ENCODE measurements around the gene SCYGR7.
"Not testable (repeated sequence)": the region's sequence is repeated elsewhere in the genome, so short reads cannot be mapped to it uniquely, and the experiment has no call there.

Gene SCYGR7

DNA sequence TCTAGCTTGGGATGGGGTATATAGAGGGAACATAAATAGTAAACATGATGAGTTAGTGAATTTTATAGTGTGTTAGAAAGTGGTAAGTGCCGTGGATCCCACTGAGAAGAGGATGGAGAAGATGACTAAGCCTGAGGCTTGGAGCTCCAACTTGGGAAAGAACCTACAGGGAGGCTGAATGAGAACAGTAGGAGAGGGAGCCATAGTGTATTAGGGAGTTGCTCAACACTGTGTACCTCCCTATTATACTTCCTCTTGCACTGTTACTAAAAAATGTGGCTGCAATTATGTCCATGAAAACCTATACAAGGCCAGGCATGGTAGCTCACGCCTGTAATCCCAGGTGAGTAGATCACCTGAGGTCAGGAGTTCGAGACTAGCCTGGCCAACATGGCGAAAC lies 7.5 kb upstream of the SCYGR7 start:
- TF ChIP-seq, protein P1, sequence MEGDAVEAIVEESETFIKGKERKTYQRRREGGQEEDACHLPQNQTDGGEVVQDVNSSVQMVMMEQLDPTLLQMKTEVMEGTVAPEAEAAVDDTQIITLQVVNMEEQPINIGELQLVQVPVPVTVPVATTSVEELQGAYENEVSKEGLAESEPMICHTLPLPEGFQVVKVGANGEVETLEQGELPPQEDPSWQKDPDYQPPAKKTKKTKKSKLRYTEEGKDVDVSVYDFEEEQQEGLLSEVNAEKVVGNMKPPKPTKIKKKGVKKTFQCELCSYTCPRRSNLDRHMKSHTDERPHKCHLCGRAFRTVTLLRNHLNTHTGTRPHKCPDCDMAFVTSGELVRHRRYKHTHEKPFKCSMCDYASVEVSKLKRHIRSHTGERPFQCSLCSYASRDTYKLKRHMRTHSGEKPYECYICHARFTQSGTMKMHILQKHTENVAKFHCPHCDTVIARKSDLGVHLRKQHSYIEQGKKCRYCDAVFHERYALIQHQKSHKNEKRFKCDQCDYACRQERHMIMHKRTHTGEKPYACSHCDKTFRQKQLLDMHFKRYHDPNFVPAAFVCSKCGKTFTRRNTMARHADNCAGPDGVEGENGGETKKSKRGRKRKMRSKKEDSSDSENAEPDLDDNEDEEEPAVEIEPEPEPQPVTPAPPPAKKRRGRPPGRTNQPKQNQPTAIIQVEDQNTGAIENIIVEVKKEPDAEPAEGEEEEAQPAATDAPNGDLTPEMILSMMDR (IDR thresholded peaks at IDR 0.05; ENCODE audit: extremely low read depth, missing control alignments), result no peak
- DNase-seq (ENCODE audit: low spot score), result no peak

DNA sequence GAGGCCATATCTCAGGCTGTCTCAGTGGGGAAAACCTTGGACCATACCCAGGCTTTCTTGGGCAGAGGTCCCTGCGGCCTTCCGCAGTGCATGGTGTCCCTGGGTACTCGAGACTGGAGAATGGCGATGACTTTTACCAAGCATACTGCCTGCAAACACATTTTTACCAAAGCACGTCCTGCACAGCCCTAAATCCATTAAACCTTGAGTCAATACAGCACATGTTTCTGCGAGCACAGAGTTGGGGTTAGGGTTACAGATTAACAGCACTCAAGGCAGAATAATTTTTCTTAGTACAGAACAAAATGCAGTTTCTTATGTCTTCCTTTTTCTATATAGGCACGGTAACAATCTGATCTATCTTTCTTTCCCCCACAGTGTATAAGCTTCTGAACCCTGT lies 5.3 kb upstream of the SCYGR7 start:
- not testable (repeated sequence) for DNase-seq (ENCODE audit: low spot score)

DNA sequence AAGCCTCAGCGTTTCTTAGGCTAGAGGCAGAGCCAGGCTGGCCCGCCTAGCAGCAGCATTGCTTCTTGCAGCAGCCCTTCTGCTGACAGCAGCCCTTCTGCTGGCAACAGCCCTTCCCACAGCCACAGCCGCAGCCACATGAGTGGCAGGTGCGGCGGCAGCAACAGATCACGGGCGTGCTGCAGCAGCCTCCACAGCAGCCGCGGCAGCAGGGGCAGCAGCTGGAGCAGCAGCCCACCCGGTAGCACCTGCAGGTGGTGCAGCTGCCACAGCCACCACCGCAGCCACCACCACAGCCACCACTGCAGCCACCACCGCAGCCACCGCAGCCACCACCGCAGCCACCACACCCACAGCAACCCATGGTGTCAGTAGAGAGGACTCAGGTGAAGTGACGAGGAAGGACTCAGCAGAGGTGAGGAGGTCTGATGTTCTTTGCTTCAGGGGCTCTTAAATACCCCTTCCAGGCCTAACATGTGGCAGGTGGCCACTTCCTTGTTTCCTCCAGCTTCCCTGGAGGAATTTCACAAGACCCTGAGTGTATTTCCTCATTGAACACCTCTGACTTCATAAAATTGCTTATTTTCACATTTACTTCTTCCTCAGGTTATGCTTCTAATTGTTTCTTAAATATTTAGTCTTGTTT lies 3.6 kb upstream of the SCYGR7 start, which contains the start of gene SCYGR6:
SCYGR6 (minus strand) TSS at position 364 of the 646 bp plus-strand sequence; CDS start at position 364, 0 bp downstream.
- DNase-seq (ENCODE audit: low spot score), result no peak
- TF ChIP-seq, protein P1 (IDR thresholded peaks at IDR 0.05; ENCODE audit: extremely low read depth, missing control alignments), result no peak

DNA sequence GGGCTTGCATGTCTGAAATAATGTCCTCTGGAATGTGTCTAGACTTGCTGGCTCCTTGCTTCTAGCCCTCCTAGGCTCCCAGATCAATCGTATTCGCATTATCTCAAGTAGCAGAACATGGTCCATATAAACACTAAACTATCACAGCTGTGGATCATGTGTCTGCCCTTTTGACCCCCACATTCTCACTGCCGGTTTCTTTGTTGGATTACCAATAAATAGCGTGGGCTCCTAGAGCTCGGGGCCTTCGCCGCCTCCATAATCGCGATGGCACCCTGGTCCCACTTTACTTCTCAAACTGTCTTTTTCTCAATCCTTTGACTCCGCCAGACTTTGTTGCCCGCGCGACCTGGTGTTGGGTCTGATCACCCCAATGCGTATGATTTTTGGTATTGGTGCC lies 11.2 kb downstream of the SCYGR7 start:
- TF ChIP-seq, protein P1 (IDR thresholded peaks at IDR 0.05; ENCODE audit: extremely low read depth, missing control alignments), result no peak

DNA sequence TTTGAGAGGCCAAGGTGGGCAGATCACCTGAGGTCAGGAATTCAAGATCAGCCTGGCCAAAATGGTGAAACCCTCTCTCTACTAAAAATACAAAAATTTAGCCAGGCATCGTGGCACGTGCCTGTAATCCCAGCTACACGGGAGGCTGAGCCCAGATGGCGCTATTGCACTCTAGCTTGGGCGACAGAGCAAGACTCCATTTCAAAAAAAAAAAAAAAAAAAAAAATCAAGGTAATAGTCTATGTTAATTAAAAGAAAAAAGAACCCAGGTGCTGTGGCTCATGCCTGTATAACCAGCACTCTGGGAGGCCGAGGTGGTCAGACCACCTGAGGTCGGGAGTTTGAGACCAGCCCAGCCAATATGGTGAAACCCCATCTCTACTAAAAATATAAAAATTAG lies 12.6 kb downstream of the SCYGR7 start:
- DNase-seq (ENCODE audit: low spot score), result not testable (repeated sequence)

More for the DNA sequence above, 11.2 kb downstream of the SCYGR7 start:
- DNase-seq (ENCODE audit: low spot score), result no peak

DNA sequence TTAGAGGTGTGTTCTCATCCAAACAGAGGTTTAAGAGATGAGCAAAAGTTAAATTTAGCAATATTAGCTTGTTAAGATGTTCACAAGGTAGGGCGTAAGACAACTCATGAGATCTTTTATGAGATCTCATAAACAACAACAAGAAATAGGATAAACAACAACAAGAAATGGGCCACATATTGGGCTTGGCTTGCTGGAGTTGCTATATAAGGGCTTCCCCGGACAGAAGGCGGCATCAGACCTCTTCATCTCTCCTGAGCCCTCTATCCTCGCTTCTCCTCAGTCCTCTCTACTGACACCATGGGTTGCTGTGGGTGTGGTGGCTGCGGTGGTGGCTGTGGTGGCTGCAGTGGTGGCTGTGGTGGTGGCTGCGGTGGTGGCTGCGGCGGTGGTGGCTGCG lies 17.5 kb downstream of the SCYGR7 start, which contains the start of gene SCYGR8:
SCYGR8 (plus strand) TSS at position 301 of the 400 bp plus-strand sequence; CDS start at position 301, 0 bp downstream.
- TF ChIP-seq, protein P1 (IDR thresholded peaks at IDR 0.05; ENCODE audit: extremely low read depth, missing control alignments), result no peak
- no peak for DNase-seq (ENCODE audit: low spot score)

DNA sequence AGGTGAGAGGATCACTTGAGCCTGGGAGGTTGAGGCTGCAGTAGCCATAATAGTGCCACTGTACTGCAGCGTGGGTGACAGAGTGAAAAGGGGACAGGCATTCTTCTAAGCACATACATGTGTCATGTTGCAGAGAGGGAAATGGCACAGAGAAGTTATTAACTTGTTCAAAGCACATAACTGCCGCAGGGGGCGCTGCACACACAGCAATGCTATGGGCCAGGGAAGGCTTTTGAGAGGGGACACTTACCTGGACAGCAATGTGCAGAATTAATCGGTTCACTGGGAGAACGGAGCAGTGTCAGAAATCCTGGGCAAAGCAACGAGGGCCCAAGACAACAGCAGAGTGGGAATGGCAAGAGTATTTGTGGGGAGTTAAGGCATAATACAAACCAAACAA lies 19.9 kb downstream of the SCYGR7 start:
- TF ChIP-seq, protein P1 (IDR thresholded peaks at IDR 0.05; ENCODE audit: extremely low read depth, missing control alignments), result no peak
- DNase-seq (ENCODE audit: low spot score), result no peak

DNA sequence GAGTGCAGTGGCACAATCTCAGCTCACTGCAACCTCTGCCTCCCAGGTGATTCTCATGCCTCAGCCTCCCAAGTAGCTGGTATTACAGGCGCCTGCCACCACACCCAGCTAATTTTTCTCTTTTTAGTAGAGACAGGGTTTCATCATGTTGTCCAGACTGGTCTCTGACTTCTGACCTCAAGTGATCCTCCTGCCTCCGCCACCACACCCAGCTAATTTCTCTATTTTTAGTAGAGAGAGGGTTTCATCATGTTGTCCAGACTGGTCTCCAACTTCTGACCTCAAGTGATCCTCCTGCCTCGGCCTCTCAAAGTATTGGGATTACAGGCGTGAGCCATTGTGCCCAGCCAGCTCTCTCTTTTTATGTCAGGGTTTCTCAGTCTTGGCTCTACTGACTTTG lies 28.1 kb downstream of the SCYGR7 start:
- DNase-seq (ENCODE audit: low spot score), result not testable (repeated sequence)

DNA sequence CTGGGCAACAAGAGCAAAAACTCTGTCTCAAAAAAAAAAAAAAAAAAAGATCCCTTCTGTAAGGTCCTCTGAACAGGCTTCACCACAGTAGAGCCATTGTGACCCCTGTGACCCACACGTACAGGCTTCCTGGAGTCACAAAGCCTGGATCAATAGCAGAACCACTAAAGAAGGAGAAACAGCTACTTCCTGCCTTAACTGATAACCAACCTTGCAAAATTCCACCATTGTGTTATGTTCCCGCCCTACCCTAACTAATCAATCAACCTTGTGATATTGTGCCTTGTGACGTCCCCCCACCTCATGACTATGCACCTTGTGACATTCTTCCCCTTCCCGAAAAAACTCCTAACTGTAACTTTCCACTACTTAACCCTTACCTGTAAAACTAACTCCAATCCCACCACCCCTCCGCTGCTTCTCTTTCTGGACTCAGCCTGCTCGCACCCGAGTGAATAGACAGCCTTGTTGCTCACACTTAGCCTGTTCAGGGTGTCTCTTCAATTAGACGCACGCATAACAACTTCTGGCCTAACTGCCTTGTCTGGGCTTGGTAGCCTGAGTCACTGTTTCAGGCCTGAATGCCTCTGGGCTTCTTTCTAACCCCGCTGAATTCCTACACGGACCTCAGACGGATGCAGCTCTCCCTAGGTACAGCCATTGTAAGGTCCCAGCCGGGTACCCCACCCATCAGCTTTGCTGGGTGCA lies 31.4 kb downstream of the SCYGR7 start:
- TF ChIP-seq, protein P1 (IDR thresholded peaks at IDR 0.05; ENCODE audit: extremely low read depth, missing control alignments), result no peak
- no peak for DNase-seq (ENCODE audit: low spot score)

Data from GM20000 (cell line).